HCT116 (cell line): ENCODE results near the gene MDM2. TPM values are rescaled to one million over a fixed set of nuclear protein-coding genes. Genes with fewer than 3 reads are reported as not detected.

Source experiments
- ATAC-seq: fragments of 200-7000 bp; cut with Tn5 transposase; 2 replicates; pipeline ENCODE4 v1.9.1; 2020; ENCODE audit warnings: mild to moderate bottlenecking, moderate library complexity
- BruUV-seq: library from RNA; stranded (reverse); fragments of 400-500 nt; replicated peaks from 2 replicates; lab custom pipeline; 2021; lab: Mats Ljungman, UMichigan
- CTCF ChIA-PET: fragments of 300-600 bp; sonication (Branson Sonifier 250); formaldehyde crosslinking; loops from one replicate; lab custom pipeline; 2021; ENCODE audit warnings: antibody characterized with exemption; lab: Charles Lee
- POLR2A ChIA-PET: fragments of 300-600, 350-600 bp; sonication (Branson Sonifier 250); formaldehyde crosslinking; loops from one replicate; lab custom pipeline; 2021; ENCODE audit warnings: antibody characterized with exemption; lab: Charles Lee
- RAD21 ChIA-PET, 2 experiments: fragments of 300-600 bp; sonication (Branson Sonifier 250); formaldehyde crosslinking; loops; one replicate each; lab custom pipeline; 2023; ENCODE audit warnings: low total read pairs in 2 of 2; ENCODE audit not compliant: uncharacterized antibody in 2 of 2, unreplicated experiment in 2 of 2, low non-redundant PET in 1 of 2; lab: Charles Lee
- DNase-seq: peaks from one replicate; pipeline ENCODE4 v3.0.0-alpha.2; 2010; ENCODE audit warnings: low read depth, low spot score
- H2AFZ ChIP-seq: fragments of 200-600 bp; shearing (Covaris generic), sonication (generic); 2 replicates; pipeline ENCODE4 v1.6.1; 2017; ENCODE audit warnings: low read depth, mixed run types, mixed read lengths, antibody characterized with exemption, low read length; ENCODE audit not compliant: poor library complexity, severe bottlenecking
- H3K27ac ChIP-seq: 2 replicates; pipeline ENCODE4 v1.5.1; 2012; ENCODE audit warnings: low read depth, low read length
- H3K27me3 ChIP-seq: fragments of 200-600 bp; sonication (generic); 2 replicates; pipeline ENCODE4 v1.6.1; 2016; ENCODE audit warnings: mixed run types, low read length, mixed read lengths; ENCODE audit not compliant: insufficient read depth
- H3K36me3 ChIP-seq, 2 experiments: fragments of 200-500 bp in 1 of 2; fragments of 200-600 bp in 1 of 2; sonication (Bioruptor generic) in 1 of 2; sonication (generic) in 1 of 2; 2 replicates each; pipeline versions ENCODE4 v1.5.1 to v1.6.1; 2014 to 2016; ENCODE audit warnings: low read length in 2 of 2, inconsistent platforms in 1 of 2, mixed read lengths in 1 of 2, mixed run types in 1 of 2; ENCODE audit not compliant: insufficient read depth in 2 of 2, control insufficient read depth in 1 of 2
- H3K4me1 ChIP-seq, 2 experiments: fragments of 200-600 bp in 1 of 2; sonication (generic) in 1 of 2; 2 replicates each; pipeline versions ENCODE4 v1.5.1 to v1.6.1; 2012 to 2017; ENCODE audit warnings: low read length in 2 of 2, inconsistent platforms in 1 of 2, mild to moderate bottlenecking in 1 of 2, mixed read lengths in 1 of 2, mixed run types in 1 of 2, moderate library complexity in 1 of 2; ENCODE audit not compliant: insufficient read depth in 2 of 2, control insufficient read depth in 1 of 2
- H3K4me2 ChIP-seq: fragments of 200-600 bp; sonication (generic); 2 replicates; pipeline ENCODE4 v1.6.1; 2017; ENCODE audit warnings: mixed run types, low read length, mixed read lengths
- H3K4me3 ChIP-seq, 2 experiments: fragments of 200-600 bp in 1 of 2; sonication (generic) in 1 of 2; replicated peaks in 1 of 2; 2 replicates each; pipeline ENCODE4 v1.5.1; 2011 to 2016; ENCODE audit warnings: low read length in 2 of 2, control low read depth in 1 of 2, low read depth in 1 of 2, mild to moderate bottlenecking in 1 of 2, mixed read lengths in 1 of 2, mixed run types in 1 of 2
- H3K79me2 ChIP-seq: fragments of 200-600 bp; sonication (generic); 2 replicates; pipeline ENCODE4 v1.6.1; 2017; ENCODE audit warnings: mild to moderate bottlenecking, mixed run types, low read length, moderate library complexity, mixed read lengths; ENCODE audit not compliant: insufficient read depth
- H3K9ac ChIP-seq: fragments of 200-600 bp; sonication (generic); 2 replicates; pipeline ENCODE4 v1.6.1; 2016; ENCODE audit warnings: low read length, mixed read lengths
- H3K9me2 ChIP-seq: fragments of 200-600 bp; sonication (generic), shearing (Covaris generic); 2 replicates; pipeline ENCODE4 v1.6.1; 2017; ENCODE audit warnings: mixed run types, mild to moderate bottlenecking, moderate library complexity; ENCODE audit not compliant: insufficient read depth
- H3K9me3 ChIP-seq, 2 experiments: fragments of 200-500 bp in 1 of 2; fragments of 200-600 bp in 1 of 2; sonication (Bioruptor generic) in 1 of 2; sonication (generic) in 1 of 2; 2 replicates each; pipeline ENCODE4 v1.6.1; 2014 to 2017; ENCODE audit warnings: low read length in 2 of 2, mixed read lengths in 2 of 2, inconsistent platforms in 1 of 2, low read depth in 1 of 2, mild to moderate bottlenecking in 1 of 2, mixed run types in 1 of 2, moderate library complexity in 1 of 2; ENCODE audit not compliant: control insufficient read depth in 1 of 2, insufficient read depth in 1 of 2
- H4K20me1 ChIP-seq: fragments of 200-600 bp; sonication (generic), shearing (Covaris generic); 2 replicates; pipeline ENCODE4 v1.6.1; 2017; ENCODE audit warnings: mixed run types, mild to moderate bottlenecking, moderate library complexity; ENCODE audit not compliant: insufficient read depth
- CBX3 ChIP-seq: IDR thresholded peaks from 2 replicates; pipeline ENCODE4 v1.6.1; 2012; ENCODE audit warnings: low read depth
- EGR1 ChIP-seq: IDR thresholded peaks from 2 replicates; pipeline ENCODE4 v1.6.1; 2012; ENCODE audit warnings: low read depth
- ELF1 ChIP-seq: IDR thresholded peaks from 2 replicates; pipeline ENCODE4 v1.6.1; 2012; ENCODE audit warnings: low read depth, borderline replicate concordance
- EZH2 ChIP-seq: fragments of 200-600 bp; sonication (generic); IDR thresholded peaks from 2 replicates; pipeline ENCODE4 v1.6.1; 2017; ENCODE audit warnings: antibody characterized with exemption, mixed run types
- EZH2phosphoT487 ChIP-seq: fragments of 200-600 bp; IDR thresholded peaks from 2 replicates; pipeline ENCODE4 v1.6.1; 2018; ENCODE audit warnings: antibody characterized with exemption, borderline replicate concordance
- FOSL1 ChIP-seq: IDR thresholded peaks from 2 replicates; pipeline ENCODE4 v1.6.1; 2012; ENCODE audit warnings: low read depth
- MAX ChIP-seq: IDR thresholded peaks from 2 replicates; pipeline ENCODE4 v1.6.1; 2012
- POLR2A ChIP-seq: IDR thresholded peaks from 2 replicates; pipeline ENCODE4 v1.7.0; 2011; ENCODE audit warnings: borderline replicate concordance; ENCODE audit not compliant: insufficient read depth, insufficient read length; ENCODE audit errors: extremely low read depth
- POLR2AphosphoS5 ChIP-seq: IDR thresholded peaks from 2 replicates; pipeline ENCODE4 v1.6.1; 2011; ENCODE audit warnings: mild to moderate bottlenecking, low read depth, low read length, moderate library complexity
- REST ChIP-seq: IDR thresholded peaks from 2 replicates; pipeline ENCODE4 v1.6.1; 2012; ENCODE audit warnings: low read depth
- SP1 ChIP-seq: IDR thresholded peaks from 2 replicates; pipeline ENCODE4 v1.6.1; 2012; ENCODE audit warnings: low read depth
- SRF ChIP-seq: IDR thresholded peaks from 2 replicates; pipeline ENCODE4 v1.6.1; 2012; ENCODE audit warnings: low read depth
- TCF7L2 ChIP-seq: IDR thresholded peaks from 2 replicates; pipeline ENCODE4 v1.7.0; 2011; ENCODE audit warnings: borderline replicate concordance, inconsistent platforms; ENCODE audit not compliant: insufficient read depth, insufficient read length; ENCODE audit errors: extremely low read depth
- ZBTB33 ChIP-seq: IDR thresholded peaks from 2 replicates; pipeline ENCODE4 v1.6.1; 2011; ENCODE audit warnings: mild to moderate bottlenecking, low read length, moderate library complexity; ENCODE audit not compliant: insufficient replicate concordance; ENCODE audit errors: extremely low read depth
- ZNF274 ChIP-seq: fragments of 200-500 bp; sonication (Bioruptor generic); IDR thresholded peaks from 2 replicates; pipeline ENCODE4 v1.6.1; 2014; ENCODE audit warnings: mild to moderate bottlenecking, low read depth, low read length, inconsistent platforms
- intact Hi-C: fragments of 100-400 bp; cut with micrococcal nuclease; formaldehyde crosslinking; loops from 2 replicates; pipeline ENCODE4 v1.10.0; 2022
- total RNA-seq: library from RNA; stranded (reverse); gene quantifications from one replicate; pipeline ENCODE4 v1.2.1, GENCODE V29; 2021; ENCODE audit not compliant: unreplicated experiment
- TF ChIP-seq, protein P1 (sequence below), 3 experiments: fragments of 200-600 bp in 1 of 3; sonication (generic) in 1 of 3; IDR thresholded peaks in 2 of 3; conservative IDR thresholded peaks in 1 of 3; 2 replicates each; pipeline ENCODE4 v1.5.1; 2012 to 2017; ENCODE audit warnings: low read depth in 2 of 3, low read length in 2 of 3, antibody characterized with exemption in 1 of 3, borderline replicate concordance in 1 of 3, control low read depth in 1 of 3, mild to moderate bottlenecking in 1 of 3, mixed read lengths in 1 of 3, mixed run types in 1 of 3, moderate library complexity in 1 of 3; ENCODE audit not compliant: insufficient read depth in 1 of 3
- TF ChIP-seq, protein P2 (sequence below): IDR thresholded peaks from 2 replicates; pipeline ENCODE4 v1.6.1; 2012

MDM2 gene
- total RNA-seq, 1 experiment from 2014 or later = 170 TPM

DNA sequence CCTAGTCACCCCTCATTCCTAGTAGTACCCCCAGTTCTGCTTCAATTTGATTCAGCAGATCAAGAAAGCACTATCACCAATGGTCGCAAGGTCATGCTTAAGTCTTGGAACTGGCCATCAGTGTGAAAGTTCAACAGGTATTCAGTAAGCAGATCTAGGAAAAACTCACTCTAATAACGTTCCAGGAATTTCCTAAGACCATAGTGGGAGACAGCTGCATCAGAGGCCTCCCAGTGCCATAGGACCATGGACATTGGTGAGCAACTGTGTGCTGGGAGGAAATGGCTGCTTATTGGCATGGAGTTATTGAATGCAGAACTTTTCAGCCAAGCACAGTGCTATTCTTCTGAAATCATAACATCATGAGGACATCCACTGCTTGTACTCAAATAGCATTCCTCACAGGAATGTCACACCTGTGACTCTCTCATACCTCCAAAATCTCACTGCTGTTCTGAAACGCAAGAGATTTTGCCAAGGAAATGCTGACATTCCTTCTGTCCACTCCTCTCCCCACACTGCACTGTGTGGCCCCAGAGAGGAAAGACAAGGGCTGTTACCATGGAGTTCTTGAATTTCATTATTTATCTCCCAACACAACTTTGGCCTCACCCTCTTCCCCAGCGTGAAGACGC, 30.9 kb upstream of the MDM2 start:
- CTCF ChIA-PET = no interaction called here

More for the DNA sequence above, 30.9 kb upstream of the MDM2 start:
- ChIA-PET RAD21 (no interaction called here), POLR2A (no interaction called here)
- Histone ChIP-seq H3K4me3 (no peak overlapping the region), H3K79me2 (no peaks in the 10 kb centered on the region), H3K4me2 (no peak overlapping the region), H3K9me3 (no peaks in the 10 kb centered on the region), H4K20me1 (no peaks in the 10 kb centered on the region), H3K27ac (no peak overlapping the region), H3K9ac (no peak overlapping the region), H2AFZ (no peak overlapping the region), H3K9me2 (no peaks in the 10 kb centered on the region), H3K4me1 (no peaks in the 10 kb centered on the region), H3K27me3 (no peaks in the 10 kb centered on the region), H3K36me3 (no peaks in the 10 kb centered on the region)
- DNase-seq = no peak
- BruUV-seq = no TSS peak
- TF ChIP-seq CBX3 (no peak), EZH2 (no peak), SP1 (no peak), EZH2phosphoT487 (no peak), EGR1 (no peak), POLR2AphosphoS5 (no peak), MAX (no peak), TCF7L2 (no peak), REST (no peak), SRF (no peak), FOSL1 (no peak), POLR2A (no peak), ELF1 (no peak), ZBTB33 (no peak), ZNF274 (no peak)
- TF ChIP-seq, protein P1, sequence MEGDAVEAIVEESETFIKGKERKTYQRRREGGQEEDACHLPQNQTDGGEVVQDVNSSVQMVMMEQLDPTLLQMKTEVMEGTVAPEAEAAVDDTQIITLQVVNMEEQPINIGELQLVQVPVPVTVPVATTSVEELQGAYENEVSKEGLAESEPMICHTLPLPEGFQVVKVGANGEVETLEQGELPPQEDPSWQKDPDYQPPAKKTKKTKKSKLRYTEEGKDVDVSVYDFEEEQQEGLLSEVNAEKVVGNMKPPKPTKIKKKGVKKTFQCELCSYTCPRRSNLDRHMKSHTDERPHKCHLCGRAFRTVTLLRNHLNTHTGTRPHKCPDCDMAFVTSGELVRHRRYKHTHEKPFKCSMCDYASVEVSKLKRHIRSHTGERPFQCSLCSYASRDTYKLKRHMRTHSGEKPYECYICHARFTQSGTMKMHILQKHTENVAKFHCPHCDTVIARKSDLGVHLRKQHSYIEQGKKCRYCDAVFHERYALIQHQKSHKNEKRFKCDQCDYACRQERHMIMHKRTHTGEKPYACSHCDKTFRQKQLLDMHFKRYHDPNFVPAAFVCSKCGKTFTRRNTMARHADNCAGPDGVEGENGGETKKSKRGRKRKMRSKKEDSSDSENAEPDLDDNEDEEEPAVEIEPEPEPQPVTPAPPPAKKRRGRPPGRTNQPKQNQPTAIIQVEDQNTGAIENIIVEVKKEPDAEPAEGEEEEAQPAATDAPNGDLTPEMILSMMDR (IDR thresholded peaks at IDR 0.05 in 2 of 3, conservative IDR thresholded peaks at IDR 0.05 in 1 of 3; ENCODE audit: borderline replicate concordance in 1 of 3, insufficient read depth in 1 of 3, low read depth in 2 of 3, low read length in 2 of 3) = no peak
- TF ChIP-seq, protein P2, sequence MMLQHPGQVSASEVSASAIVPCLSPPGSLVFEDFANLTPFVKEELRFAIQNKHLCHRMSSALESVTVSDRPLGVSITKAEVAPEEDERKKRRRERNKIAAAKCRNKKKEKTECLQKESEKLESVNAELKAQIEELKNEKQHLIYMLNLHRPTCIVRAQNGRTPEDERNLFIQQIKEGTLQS = no peak
- intact Hi-C loops = no loop called here
- ATAC-seq = no peak
